ENCODE measurements around the gene LINS1.

LINS1 gene

GRCh38 chr15:100525436-100525835 is 76.5 kb downstream of the LINS1 start:
- Histone ChIP-seq H3K9me3 (ENCODE audit: control insufficient read depth, low read length) (peaks cover 7% of the 10 kb centered on the region), H3K9ac (ENCODE audit: low read length) (no peak overlapping the region), H3K36me3 (ENCODE audit: control insufficient read depth, insufficient read depth, low read length, severe bottlenecking) (no peaks in the 10 kb centered on the region), H3K4me3 (ENCODE audit: low read length) (no peak overlapping the region), H3K4me1 (ENCODE audit: control insufficient read depth, insufficient read depth, low read length) (peaks cover 16% of the 10 kb centered on the region), H3K27me3 (replicated peaks; ENCODE audit: control insufficient read depth, insufficient read depth, low read length) (peaks cover 13% of the 10 kb centered on the region)
- DNase-seq (ENCODE audit: low read depth) = no peak

DNA sequence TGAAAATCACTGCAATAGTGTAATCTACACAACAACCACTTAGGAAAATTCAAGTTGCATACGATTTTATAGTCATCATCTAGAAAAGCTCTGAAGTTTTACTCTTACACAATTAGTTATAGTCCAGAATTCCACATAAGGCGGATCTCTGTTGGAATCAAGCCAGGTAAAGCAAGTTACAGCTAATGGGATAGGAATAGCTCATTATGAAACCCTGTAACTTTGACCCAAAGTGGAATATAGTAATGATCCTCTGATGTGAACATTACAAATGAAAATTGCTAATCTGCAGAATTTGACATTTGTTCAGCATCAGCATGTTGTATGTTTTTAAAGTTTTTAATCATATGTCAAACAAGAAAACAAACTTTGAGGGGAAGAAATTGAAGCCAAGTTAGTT is 77.7 kb downstream of the LINS1 start:
- Histone ChIP-seq H3K27me3 (replicated peaks; ENCODE audit: control insufficient read depth, insufficient read depth, low read length) (peaks cover 10% of the 10 kb centered on the region), H3K9ac (ENCODE audit: low read length) (no peak overlapping the region), H3K9me3 (ENCODE audit: control insufficient read depth, low read length) (peaks cover 7% of the 10 kb centered on the region), H3K4me1 (ENCODE audit: control insufficient read depth, insufficient read depth, low read length) (peaks cover 16% of the 10 kb centered on the region), H3K4me3 (ENCODE audit: low read length) (no peak overlapping the region), H3K36me3 (ENCODE audit: control insufficient read depth, insufficient read depth, low read length, severe bottlenecking) (no peaks in the 10 kb centered on the region)
- DNase-seq (ENCODE audit: low read depth) = no peak

DNA sequence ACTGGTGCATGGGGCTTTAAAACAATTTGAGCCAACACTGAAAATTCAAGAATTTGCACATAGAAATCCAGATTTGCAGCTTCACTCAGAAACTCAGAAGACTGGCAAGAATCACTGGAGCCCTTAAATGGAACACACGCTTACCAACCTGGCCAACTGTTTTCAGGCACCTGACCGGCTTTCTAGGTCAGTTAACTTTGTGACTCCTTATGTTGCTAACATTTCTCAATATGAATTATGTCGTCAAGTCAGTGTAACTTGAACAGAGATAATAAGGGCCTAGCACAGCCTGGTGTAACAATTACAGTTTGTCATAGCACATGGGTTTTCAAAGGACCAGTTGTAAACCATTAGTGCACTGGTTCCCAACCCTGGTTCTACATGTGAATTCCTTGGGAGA is 80.1 kb downstream of the LINS1 start:
- H3K27me3 ChIP-seq (replicated peaks; ENCODE audit: control insufficient read depth, insufficient read depth, low read length) = no peaks in the 10 kb centered on the region
- DNase-seq (ENCODE audit: low read depth) = no peak
- H3K9me3 ChIP-seq (ENCODE audit: control insufficient read depth, low read length) = peaks cover 7% of the 10 kb centered on the region

DNA sequence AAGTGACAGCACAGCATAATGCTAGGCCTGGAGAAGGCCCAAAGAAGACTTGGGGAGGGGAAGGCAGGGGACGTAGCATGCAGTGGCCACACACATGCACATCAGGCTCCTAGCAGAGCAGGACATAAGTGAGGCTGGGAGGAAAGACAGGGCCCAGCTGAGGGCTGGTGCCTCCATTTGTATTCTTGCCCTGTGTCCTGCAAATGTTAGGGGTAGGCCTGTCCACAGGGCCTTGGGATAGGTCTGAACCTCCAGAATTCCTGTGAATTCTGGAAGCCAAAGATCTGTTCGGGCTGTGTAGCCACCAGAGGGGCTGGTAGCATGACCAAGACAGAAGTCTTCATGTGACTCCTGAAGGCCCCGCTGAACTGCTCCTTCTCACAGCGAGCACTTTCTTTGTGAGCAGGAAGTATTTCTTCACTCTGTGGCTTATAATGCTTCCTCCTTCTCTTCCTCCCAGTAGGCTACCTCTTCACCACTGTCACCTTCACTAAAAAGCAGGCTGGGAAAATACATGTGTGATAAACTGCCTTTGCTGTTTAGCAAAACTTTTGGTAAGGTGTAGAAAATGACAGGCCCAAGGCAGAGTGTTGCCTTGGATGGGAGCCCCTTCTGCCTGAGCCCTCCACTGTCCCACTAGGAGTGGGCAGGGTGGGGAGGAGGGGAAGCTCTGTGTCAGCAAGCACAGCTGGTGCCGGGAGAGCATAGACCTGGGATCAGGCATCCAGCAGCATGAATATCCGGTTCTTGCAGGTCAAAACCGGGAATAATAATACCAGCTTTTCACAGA is 81.7 kb downstream of the LINS1 start:
- Histone ChIP-seq H3K27me3 (replicated peaks; ENCODE audit: control insufficient read depth, insufficient read depth, low read length) (no peaks in the 10 kb centered on the region), H3K4me3 (ENCODE audit: low read length) (no peak overlapping the region), H3K4me1 (ENCODE audit: control insufficient read depth, insufficient read depth, low read length) (peaks cover 7% of the 10 kb centered on the region), H3K9me3 (ENCODE audit: control insufficient read depth, low read length) (peaks cover 7% of the 10 kb centered on the region), H3K9ac (ENCODE audit: low read length) (no peak overlapping the region), H3K36me3 (ENCODE audit: control insufficient read depth, insufficient read depth, low read length, severe bottlenecking) (no peaks in the 10 kb centered on the region)
- no peak for DNase-seq (ENCODE audit: low read depth)

More for the DNA sequence above, 80.1 kb downstream of the LINS1 start:
- Histone ChIP-seq H3K4me1 (ENCODE audit: control insufficient read depth, insufficient read depth, low read length) (peaks cover 16% of the 10 kb centered on the region), H3K36me3 (ENCODE audit: control insufficient read depth, insufficient read depth, low read length, severe bottlenecking) (no peaks in the 10 kb centered on the region), H3K4me3 (ENCODE audit: low read length) (no peak overlapping the region), H3K9ac (ENCODE audit: low read length) (no peak overlapping the region)

- peaks cover 4% of the 10 kb centered on the region for H3K9me3 ChIP-seq (ENCODE audit: control insufficient read depth, low read length)
- H3K36me3 ChIP-seq (ENCODE audit: control insufficient read depth, insufficient read depth, low read length, severe bottlenecking) = no peaks in the 10 kb centered on the region
- no peaks in the 10 kb centered on the region for H3K27me3 ChIP-seq (replicated peaks; ENCODE audit: control insufficient read depth, insufficient read depth, low read length)
- no peak overlapping the region for H3K9ac ChIP-seq (ENCODE audit: low read length)
- no peaks in the 10 kb centered on the region for H3K4me1 ChIP-seq (ENCODE audit: control insufficient read depth, insufficient read depth, low read length)
- H3K4me3 ChIP-seq (ENCODE audit: low read length) = no peak overlapping the region
- no peak for DNase-seq (ENCODE audit: low read depth)
These were observed 84.1 kb downstream of the LINS1 start for GRCh38 chr15:100517846-100518245.

All from adipocyte (in vitro differentiated cells).